GM19324 (cell line): ENCODE measurements around the gene EN1.

Source experiments
- ATAC-seq: cut with Tn5 transposase; IDR thresholded peaks from one replicate; pipeline ENCODE4 v1.9.1; 2021; ENCODE audit warnings: mild to moderate bottlenecking, moderate library complexity; ENCODE audit not compliant: unreplicated experiment, low FRiP score

EN1 gene

DNA sequence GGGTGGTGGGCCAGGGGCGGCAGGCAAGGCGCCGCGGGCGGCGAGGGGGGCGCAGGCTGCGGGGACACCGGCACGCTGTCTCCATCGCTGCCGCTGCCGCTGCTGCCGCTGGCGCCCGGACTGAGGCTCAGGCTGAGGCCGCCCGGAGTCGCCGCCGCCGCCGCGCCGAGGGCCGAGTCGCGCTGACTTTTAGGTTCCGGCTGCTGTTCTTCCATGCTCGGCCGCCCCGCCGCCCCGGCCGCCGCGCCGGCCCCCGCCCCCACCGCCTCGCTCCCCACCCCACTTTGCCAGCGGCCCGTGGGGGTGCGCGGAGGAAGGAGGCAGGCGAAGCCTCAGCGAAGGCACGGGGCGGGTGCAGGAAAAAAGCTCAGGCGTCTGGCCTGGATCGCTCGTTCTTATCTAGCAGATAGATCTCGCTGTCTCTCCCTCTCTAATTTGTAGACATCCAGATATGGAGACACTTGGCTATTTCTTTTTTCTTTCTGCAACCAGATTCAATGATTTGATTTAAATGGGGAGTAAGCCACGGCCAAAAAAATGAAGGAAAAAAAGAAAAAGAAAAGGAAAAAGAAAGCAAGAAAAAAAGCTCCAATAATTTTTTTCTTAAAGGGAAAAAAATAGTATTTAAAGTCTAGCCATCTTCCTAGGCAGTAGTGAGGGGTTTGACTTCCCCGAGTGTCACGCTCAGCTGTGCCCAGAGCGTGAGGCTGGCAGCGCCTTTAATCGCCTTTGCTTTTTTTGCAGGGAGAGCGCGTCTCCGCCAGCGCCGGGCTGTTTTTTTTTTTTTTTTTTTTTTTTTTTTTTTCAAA lies at the start of gene EN1:
Gene EN1 (minus strand): TSS at position 696 of the 809 bp plus-strand sequence. CDS start 481 bp downstream, at position 215.
- ATAC-seq = no peak

DNA sequence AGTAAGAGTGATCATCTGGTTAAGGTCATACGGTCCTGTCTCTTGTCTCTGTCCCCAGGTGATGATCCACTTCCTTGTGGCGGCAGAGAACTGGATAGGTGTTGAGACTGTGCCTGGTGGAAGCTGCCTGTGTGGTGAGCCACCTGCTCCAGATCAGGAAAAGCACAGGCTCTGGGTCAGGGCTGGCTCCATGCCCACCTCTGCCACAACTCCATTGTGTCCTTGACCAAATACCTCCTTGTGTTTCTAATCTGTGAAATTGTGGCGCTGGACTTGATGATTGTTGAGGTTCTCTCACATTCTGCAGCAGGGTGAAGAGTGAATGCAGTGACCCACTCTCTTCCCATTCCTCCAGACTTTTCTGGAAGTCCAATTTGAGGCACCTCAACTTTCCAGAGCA lies 45.7 kb upstream of the EN1 start:
- ATAC-seq = no peak

DNA sequence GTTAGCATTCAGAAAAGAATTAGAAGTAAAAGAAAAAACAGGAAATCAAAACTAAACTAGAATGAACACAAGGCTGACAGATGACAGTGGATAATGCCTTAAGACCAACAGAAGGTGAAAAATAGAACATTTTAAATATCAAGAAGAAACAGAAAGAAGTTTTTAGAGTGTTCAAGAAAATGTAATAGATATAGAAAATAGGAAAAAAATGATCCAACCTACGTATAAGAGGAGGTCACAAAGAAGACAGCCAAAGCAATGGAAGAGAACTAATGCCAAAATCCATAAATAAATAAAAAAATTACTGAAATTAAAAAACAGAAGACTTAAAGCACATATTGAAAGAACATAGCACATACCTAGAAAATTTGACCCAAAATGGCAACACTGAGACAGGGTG lies 42.5 kb upstream of the EN1 start:
- ATAC-seq = no peak

GRCh38 chr2:118883792-118884191 lies 36.3 kb upstream of the EN1 start:
- no peak for ATAC-seq

DNA sequence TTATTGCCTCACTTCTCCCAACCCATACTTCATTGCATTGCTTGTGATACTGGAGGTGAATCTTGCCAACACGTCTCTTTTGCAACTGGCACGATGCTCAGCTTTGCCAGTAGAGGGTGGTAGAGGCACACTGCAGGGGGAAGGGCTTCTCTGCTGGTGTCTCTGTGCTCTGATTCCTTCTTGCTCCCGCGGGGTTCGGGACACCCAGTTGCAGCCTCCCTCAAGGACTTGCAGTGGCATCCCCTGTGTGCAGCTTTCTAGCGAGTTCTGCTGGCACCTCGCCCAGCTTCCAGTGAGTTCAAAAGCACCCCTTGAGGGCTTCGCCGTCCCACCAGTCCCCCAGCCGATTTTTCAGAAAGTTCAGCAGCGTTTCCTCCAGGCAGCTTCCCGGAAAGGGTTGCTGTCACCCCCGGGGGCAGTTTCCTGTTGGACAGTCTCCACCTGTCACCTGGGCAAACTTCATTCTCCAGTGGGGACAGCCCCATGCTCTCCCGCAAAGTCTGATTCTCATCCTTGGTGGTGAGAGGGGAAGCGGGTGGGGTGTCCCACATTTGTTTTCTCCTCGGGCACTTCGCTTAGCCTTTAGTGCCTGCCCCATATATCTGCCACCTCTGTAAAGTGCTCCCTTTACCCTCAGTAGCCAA lies 35.4 kb upstream of the EN1 start:
- peak; percentile 62 for ATAC-seq

DNA sequence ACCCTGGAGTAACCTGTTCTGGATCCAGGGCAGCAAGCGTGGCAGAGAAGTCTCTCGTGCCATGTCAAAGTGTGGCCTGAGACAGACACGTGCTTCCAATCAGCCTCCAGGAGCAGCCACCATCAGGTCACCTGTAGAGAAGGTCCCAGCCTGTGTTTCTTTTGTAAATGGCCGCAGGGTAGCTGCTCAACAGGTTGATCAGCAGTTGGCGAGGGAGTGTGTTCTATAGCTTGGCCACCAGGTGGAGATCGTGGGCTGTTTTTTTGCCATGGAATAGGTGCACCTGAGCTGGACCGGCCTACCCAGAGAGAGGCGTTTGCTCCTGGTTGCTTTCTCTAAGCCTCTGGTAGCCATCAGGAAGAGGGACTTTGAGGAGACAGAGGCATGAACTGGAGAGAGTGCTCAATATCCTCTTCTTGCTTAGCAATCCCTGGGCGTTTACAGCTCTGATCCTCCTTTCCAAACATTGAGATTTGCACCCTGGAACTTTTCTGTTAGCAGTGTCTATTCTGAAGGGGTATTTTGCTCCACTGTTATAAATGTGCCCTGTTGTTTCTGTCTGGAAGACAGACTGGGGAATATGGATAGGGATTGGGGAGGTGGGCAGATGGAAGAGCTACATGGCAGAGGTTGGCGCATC lies 34.2 kb upstream of the EN1 start:
- ATAC-seq = peak; percentile 87

DNA sequence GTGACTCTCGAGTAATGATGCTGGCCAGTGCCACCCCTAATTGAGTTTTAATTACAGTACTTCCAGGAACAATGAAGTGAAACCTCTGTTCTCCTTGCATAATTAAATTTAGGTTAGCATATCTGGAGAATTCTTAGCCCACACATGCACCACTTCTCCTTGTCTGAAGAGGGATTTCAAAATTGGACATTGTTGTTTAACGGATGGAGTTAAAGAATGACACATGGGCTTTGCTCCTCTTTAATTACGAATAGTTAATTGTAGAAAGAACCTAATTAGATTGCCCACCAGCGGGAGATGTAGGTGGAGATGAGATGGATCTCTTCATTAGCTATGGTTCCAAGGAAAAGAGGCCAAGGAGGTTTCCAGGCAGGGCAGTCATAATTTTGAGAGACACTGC lies 33.1 kb upstream of the EN1 start:
- ATAC-seq = no peak

DNA sequence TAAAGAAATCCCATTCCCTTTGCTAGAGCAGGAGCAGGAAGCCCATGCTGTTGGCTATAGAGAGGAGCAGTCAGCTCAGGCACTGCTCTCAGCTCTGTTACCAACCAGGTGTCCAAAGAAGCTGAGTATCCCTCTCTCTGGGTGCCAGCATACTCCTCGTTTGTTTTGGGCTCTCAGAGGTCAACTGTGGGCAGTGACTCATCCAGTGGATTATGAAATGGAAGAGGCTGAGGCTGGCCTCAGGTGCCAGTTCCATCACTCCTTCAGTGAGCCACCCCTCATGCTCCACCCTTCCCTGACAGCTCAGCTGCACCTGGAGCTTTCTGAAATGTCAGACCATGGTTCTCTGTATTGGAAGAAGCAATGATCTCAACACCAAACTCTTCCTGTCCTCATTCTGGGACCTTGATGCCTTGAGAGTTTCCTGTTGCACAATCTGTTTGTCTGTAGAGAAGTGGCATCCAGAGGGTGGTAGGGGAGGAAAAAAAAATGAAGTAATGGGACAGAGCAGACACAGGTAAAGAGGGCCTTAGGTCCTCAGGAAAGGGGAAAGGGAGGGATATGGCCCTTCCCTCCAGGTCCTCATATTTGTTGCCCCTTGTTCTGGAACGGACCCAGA lies 31.2 kb upstream of the EN1 start:
- no peak for ATAC-seq

DNA sequence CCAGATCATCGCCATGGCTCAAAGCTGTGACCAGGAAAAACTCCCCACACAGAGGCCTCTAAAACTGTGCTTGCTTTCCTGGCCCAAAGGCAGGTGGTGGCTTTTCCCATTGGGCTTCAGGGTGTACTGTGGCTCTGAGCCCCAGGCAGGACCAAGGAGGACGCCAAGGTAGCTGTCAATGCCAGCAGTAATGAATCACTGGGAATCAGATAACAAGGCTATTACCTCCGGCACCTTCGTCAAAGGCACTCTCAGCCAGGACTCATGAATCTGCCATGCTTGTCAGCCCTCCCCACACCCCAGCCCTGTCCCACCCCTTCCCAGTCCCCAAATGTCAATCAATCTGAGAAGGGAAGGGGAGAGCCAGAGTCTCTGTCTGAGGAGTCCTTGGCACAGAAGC lies 27.9 kb upstream of the EN1 start:
- ATAC-seq = no peak

GRCh38 chr2:118874324-118874723 lies 26.9 kb upstream of the EN1 start:
- ATAC-seq = no peak

GRCh38 chr2:118865106-118865505 lies 17.7 kb upstream of the EN1 start:
- ATAC-seq = peak; percentile 81

- ATAC-seq = no peak
These were observed 16.8 kb upstream of the EN1 start for GRCh38 chr2:118864207-118864606.

DNA sequence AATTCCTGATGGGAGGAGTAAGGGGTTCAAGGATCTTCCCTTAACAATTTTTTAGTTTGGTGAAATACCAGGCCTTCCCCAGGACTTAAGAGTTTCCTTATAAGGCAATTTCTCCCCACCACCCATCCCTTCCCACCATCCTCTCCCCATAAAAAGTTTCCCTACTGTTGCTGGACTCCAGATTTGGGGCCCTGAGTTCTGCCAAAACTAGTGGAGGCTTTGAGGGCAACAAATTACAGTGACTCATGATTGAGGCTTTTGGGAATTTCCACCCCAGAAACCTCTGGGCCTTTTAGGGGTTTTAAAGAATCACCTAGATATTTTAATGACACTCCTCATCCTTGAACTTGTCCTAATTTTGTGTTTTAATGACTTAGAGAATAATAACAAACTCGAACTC lies 14.3 kb upstream of the EN1 start:
- ATAC-seq = no peak

DNA sequence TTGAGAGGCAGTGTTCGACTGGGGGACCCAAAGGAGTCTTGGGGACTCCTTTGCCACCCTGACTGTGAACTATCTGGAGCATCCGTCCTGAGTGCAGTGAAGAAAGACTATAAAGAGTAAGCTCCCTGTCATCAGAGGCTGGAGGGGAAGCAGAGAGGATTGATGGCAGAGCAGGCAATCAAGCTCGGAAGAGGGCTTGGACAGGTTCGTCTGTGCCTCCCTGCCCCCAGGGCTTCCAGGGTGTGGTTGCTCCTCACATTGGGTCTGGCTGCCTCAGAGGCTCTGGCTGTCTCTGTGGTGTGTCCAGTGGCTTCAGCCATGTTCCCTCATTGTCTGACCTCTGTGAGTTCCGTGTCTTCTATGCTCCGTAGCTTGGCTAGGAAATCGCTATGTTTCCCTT lies 13.8 kb upstream of the EN1 start:
- no peak for ATAC-seq

GRCh38 chr2:118860506-118860905 lies 13.1 kb upstream of the EN1 start:
- no peak for ATAC-seq

DNA sequence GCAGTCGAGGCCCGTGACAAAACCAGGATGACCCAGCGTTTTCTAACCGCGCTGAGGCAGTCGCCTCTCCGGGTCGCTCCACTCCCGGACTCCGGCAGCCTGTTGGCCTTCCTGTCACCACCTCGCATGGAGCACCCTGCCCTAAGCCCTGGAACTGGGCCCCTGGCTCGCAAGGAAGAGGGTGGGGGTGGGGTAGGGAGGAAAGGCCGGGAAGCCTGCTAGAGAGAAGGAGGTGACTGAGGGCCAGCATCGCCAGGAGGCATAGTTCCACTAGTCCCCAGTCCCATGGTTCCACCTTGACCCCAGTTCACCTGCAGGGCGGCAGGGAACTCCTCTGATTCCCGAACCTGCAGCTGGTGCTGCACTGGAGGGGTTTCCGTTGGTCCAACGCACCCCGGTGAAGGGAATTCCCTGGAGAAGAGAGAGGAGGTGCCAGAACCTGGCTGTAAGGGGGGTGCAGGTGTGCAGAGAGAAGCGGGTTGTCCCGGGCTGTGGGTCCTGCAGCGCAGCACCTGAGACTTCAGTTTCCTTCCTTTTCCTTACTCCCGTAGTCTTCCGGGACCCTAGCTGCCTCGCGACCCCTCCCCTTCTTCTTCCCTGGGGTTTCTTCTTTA lies 11.8 kb upstream of the EN1 start:
- no peak for ATAC-seq

DNA sequence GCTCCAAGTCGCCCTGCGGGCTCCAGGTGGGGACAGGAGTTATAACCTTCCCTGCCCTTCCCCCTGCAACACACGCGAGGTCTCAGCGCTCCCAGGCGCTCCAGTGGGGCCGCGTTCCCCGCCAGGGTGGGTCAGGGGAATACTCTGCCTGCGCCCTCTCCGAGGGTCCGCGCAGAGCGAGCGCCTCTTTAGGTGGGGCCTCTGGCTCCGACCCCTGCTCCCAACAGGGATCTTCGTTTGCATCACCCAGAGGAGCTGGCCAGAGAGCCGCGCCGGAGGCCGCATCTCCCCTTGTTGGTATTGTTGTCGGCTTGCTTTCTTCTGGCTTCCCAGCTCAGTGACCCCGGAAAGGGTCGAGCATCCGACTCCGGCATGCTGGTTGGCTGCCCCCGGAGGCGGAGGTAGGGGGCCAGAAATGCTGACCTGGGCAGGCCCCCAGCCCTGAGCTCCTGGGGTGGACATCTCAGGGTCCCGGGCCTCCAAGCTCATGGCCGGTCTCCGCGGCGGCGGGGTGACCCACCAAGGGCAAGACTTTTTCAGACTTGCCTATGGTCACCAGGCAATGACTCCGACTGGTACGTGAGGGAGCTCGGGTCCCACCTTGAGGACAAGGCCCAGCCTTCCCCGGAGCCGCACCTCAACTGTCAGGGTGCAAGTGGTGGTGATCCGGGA lies 11.2 kb upstream of the EN1 start:
- no peak for ATAC-seq

DNA sequence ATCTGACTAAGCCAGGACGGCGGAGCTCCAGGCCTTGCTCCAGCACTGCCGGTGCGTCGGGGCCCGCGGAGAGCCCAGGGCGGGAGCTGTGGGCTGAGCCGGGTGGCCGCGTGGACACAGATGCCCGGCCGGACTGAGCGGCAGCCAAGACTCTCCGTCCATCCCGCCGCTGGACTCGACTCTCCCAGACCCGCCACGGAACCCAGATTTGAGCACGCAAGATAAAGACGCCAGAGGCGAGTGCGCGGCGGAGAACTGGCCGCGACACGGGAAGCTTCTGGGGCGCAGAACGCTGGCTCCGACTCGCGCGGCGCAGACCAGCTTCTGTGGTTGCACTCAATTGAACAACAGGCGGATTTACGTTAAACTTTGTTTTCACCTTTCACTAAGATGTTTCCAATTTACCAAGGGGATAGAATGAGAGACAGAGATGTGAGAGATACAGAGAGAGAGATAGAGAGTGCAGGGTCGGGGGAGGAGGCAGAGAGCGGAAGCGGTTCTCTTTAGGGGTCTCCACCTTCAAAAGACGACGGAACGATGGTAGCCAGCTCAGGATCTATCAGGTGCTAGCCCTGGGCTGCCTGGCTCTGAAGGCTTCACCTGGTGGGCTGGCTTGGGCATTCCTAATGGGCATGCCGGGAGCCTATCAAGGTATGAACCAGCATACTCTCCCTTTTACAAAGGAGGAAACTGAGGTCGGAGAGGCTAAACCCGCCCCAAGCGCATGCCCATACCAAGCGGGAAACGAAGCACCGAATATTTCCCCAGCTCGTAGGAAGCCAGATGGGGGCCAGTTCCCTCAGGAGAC lies 10.4 kb upstream of the EN1 start:
- no peak for ATAC-seq

DNA sequence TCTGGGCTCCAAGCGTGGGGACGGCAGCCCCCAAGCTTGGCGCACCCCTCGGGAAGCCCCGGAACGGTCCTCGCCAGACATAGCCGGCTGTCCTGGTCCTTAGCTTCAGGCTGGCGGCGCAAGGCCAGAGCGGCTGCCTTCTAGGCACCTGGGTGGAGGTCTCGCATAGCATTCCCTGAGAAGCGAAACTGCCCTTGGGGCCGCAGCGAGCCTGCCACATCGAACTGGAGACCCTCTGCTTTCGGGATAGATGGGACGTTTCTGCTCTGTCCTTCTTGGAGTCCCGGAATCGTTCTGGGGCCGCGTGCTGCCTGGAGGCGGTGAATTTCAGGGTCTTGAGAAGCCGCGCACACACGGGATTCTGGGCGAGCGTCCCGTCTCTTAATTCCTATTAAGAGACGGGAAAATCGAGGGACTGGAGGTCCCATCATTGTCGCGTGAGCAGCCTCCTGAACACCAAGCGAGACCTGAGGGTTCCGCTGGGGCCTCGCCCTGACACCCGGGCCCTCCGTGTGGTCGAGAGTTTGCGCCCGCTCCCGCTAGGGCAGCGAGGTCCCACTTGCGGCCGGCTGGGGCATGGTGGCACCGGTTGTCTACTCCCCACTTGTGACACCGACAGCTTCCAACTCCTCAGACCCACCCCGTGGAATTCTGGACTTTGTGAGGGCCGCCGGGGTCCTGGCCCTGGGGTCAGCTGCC lies 9.7 kb upstream of the EN1 start:
- ATAC-seq = no peak
